Thyroid gland (tissue), 4 donors: ENCODE measurements around the gene C1QTNF8.

ENCODE experiments used
- POLR2A ChIP-seq, 2 donors: fragments of 450-650 bp; IDR thresholded peaks; one replicate each; pipeline ENCODE4 v1.6.1; 2017; ENCODE audit warnings: antibody characterized with exemption in 2 of 2, mild to moderate bottlenecking in 2 of 2, moderate library complexity in 1 of 2
- TF ChIP-seq, protein P1 (sequence below), 6 experiments: fragments of 200-600 bp in 3 of 6; fragments of 450-650 bp in 3 of 6; sonication (generic) in 3 of 6; IDR thresholded peaks; one replicate each; pipeline ENCODE4 v1.5.1; 2016 to 2019; ENCODE audit warnings: antibody characterized with exemption in 6 of 6, mild to moderate bottlenecking in 2 of 6, inconsistent platforms in 1 of 6, moderate library complexity in 1 of 6

- TF ChIP-seq, protein P1, sequence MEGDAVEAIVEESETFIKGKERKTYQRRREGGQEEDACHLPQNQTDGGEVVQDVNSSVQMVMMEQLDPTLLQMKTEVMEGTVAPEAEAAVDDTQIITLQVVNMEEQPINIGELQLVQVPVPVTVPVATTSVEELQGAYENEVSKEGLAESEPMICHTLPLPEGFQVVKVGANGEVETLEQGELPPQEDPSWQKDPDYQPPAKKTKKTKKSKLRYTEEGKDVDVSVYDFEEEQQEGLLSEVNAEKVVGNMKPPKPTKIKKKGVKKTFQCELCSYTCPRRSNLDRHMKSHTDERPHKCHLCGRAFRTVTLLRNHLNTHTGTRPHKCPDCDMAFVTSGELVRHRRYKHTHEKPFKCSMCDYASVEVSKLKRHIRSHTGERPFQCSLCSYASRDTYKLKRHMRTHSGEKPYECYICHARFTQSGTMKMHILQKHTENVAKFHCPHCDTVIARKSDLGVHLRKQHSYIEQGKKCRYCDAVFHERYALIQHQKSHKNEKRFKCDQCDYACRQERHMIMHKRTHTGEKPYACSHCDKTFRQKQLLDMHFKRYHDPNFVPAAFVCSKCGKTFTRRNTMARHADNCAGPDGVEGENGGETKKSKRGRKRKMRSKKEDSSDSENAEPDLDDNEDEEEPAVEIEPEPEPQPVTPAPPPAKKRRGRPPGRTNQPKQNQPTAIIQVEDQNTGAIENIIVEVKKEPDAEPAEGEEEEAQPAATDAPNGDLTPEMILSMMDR (IDR thresholded peaks at IDR 0.05): no peak
- TF ChIP-seq POLR2A (IDR thresholded peaks at IDR 0.05): no peak
Observed at GRCh38 chr16:1097156-1097555, 1.1 kb upstream of the C1QTNF8 start.
